ENCODE data around the gene TCEAL5.
"Not testable (repeated sequence)": the region's sequence is repeated elsewhere in the genome, so short reads cannot be mapped to it uniquely, and the experiment has no call there.

TCEAL5 gene

DNA sequence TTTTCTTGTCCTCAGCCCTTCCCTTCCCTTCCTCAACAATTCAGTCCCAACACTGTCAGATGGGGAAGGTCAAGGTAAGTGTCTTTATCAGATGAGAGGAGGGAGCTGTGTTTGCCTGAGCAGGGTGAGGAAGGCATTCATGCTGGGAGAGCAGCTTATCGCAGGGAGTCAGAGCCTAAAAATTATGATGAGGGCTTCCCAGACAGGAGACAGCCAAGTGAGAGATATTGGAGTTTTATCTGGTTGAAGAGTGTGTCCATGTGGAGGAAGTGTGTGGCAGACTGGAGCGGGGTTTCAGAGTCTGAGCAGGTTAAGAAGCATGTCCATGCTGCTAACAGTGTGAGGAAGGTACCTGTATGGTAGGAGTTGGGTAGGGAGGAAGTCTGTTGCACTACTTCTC is 43.3 kb downstream of the TCEAL5 start:
- no peak for DNase-seq

DNA sequence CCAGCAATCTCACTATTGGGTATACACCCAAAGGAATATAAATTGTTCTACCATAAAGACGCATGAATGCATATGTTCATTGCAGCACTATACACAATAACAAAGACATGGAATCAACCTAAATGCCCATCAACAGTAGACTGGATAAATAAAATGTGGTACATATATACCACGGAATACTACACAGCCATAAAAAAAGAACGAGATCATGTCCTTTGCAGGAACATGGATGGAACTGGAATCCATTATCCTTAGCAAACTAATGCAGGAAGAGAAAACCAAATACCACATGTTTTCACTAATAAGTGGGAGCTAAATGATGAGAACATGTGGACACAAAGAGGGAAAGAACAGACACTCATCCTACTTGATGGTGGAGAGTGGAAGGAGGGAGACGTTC is 50.6 kb downstream of the TCEAL5 start:
- DNase-seq, result not testable (repeated sequence)
